NB4 (cell line): ENCODE measurements around the gene ABITRAM.

Source experiments
- CTCF ChIP-seq: IDR thresholded peaks from one replicate; pipeline ENCODE4 v1.5.1; 2012; ENCODE audit warnings: low read depth, low read length
- MYC ChIP-seq: IDR thresholded peaks from 2 replicates; pipeline ENCODE4 v1.6.1; 2011; ENCODE audit warnings: low read depth, low read length
- POLR2A ChIP-seq: IDR thresholded peaks from 2 replicates; pipeline ENCODE4 v1.6.1; 2011; ENCODE audit warnings: mild to moderate bottlenecking; ENCODE audit not compliant: insufficient read length; ENCODE audit errors: extremely low read depth

- TF ChIP-seq POLR2A (no peak), CTCF (no peak), MYC (no peak)
Observed at GRCh38 chr9:108956631-108957026, 22.4 kb downstream of the ABITRAM start.
